Astrocyte (in vitro differentiated cells and primary cell): ENCODE results near the gene APOM. TPM values are rescaled to one million over a fixed set of nuclear protein-coding genes. Genes with fewer than 3 reads are reported as not detected.

Experiments
- DNase-seq: peaks from one replicate; pipeline ENCODE4 v3.0.0-alpha.2; 2010; ENCODE audit warnings: low read depth
- FAIRE-seq: peaks from 2 replicates; lab custom pipeline; 2011; peaks lifted over from hg19 to GRCh38; lab: Jason Lieb, UNC
- H2AFZ ChIP-seq: 2 replicates; pipeline ENCODE4 v1.6.0; 2012; ENCODE audit warnings: low read depth, low read length, inconsistent platforms
- H3K27ac ChIP-seq: 2 replicates; pipeline ENCODE4 v1.5.1; 2011; ENCODE audit warnings: low read depth, low read length, inconsistent platforms
- H3K27me3 ChIP-seq: 2 replicates; pipeline ENCODE4 v1.6.0; 2011; ENCODE audit warnings: low read length, inconsistent platforms; ENCODE audit not compliant: insufficient read depth
- H3K36me3 ChIP-seq: 2 replicates; pipeline ENCODE4 v1.5.1; 2011; ENCODE audit warnings: low read length, inconsistent platforms; ENCODE audit not compliant: insufficient read depth
- H3K4me1 ChIP-seq: 2 replicates; pipeline ENCODE4 v1.5.1; 2011; ENCODE audit warnings: low read length, inconsistent platforms; ENCODE audit not compliant: insufficient read depth
- H3K4me2 ChIP-seq: 2 replicates; pipeline ENCODE4 v1.6.0; 2012; ENCODE audit warnings: low read length, inconsistent platforms
- H3K4me3 ChIP-seq: 2 replicates; pipeline ENCODE4 v1.5.1; 2011; ENCODE audit warnings: low read depth, mild to moderate bottlenecking, low read length, inconsistent platforms; ENCODE audit not compliant: insufficient read depth
- H3K79me2 ChIP-seq: 2 replicates; pipeline ENCODE4 v1.6.0; 2012; ENCODE audit warnings: mild to moderate bottlenecking, low read length, inconsistent platforms; ENCODE audit not compliant: insufficient read depth
- H3K9ac ChIP-seq: 2 replicates; pipeline ENCODE4 v1.6.0; 2012; ENCODE audit warnings: mild to moderate bottlenecking, low read length, inconsistent platforms
- H3K9me3 ChIP-seq: 2 replicates; pipeline ENCODE4 v1.5.1; 2012; ENCODE audit warnings: low read depth, mild to moderate bottlenecking, low read length, inconsistent platforms; ENCODE audit not compliant: insufficient read depth
- H4K20me1 ChIP-seq: 2 replicates; pipeline ENCODE4 v1.6.0; 2012; ENCODE audit warnings: low read length, inconsistent platforms; ENCODE audit not compliant: insufficient read depth
- H3K27ac Mint-ChIP-seq: one replicate; pipeline ENCODE4 v1.8.0; 2021; ENCODE audit warnings: mild to moderate bottlenecking, mixed read lengths; ENCODE audit not compliant: unreplicated experiment
- H3K27me3 Mint-ChIP-seq: one replicate; pipeline ENCODE4 v1.8.0; 2021; ENCODE audit warnings: low read depth, mixed read lengths; ENCODE audit not compliant: unreplicated experiment
- H3K36me3 Mint-ChIP-seq: one replicate; pipeline ENCODE4 v1.8.0; 2021; ENCODE audit warnings: low read depth, mixed read lengths; ENCODE audit not compliant: unreplicated experiment
- H3K4me1 Mint-ChIP-seq: one replicate; pipeline ENCODE4 v1.8.0; 2021; ENCODE audit warnings: low read depth, mixed read lengths; ENCODE audit not compliant: unreplicated experiment
- H3K4me3 Mint-ChIP-seq: one replicate; pipeline ENCODE4 v1.8.0; 2021; ENCODE audit warnings: mild to moderate bottlenecking, moderate library complexity, mixed read lengths; ENCODE audit not compliant: unreplicated experiment
- H3K9me3 Mint-ChIP-seq: one replicate; pipeline ENCODE4 v1.8.0; 2021; ENCODE audit warnings: mild to moderate bottlenecking, mixed read lengths; ENCODE audit not compliant: unreplicated experiment
- EZH2 ChIP-seq: IDR thresholded peaks from 2 replicates; pipeline ENCODE4 v1.6.1; 2012; ENCODE audit warnings: mild to moderate bottlenecking, low read length, inconsistent platforms; ENCODE audit not compliant: insufficient read depth
- total RNA-seq: library from RNA; stranded (reverse); gene quantifications from 2 replicates; pipeline ENCODE4 v1.2.1, GENCODE V29; 2021
- TF ChIP-seq, protein P1 (sequence below): IDR thresholded peaks from 2 replicates; pipeline ENCODE4 v1.5.1; 2011; ENCODE audit warnings: low read depth, mild to moderate bottlenecking, inconsistent platforms, low read length, moderate library complexity; ENCODE audit not compliant: insufficient read depth

The APOM gene
- total RNA-seq, 1 donor from 2014 or later: 0.89 TPM

DNA sequence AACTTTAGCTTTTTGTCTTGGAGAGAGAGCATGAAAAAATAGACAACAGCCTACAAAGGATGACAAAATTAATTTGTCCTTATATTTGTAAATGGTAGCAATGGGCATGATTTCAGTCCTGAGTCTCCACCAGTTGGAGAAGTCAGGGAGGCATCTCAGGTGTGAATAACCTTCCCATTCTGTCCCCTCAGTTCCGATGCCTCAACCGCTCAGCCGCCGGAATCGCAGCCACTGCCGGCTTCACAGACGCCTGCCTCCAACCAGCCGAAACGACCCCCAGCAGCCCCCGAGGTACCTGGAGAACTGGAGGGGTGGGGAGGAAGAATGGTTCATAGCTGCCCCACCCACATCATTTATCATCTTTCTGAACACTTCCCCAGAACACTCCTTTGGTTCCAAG, 31.6 kb upstream of the APOM start:
- no peak overlapping the region for H3K4me2 ChIP-seq
- H4K20me1 ChIP-seq: peaks cover 78% of the 10 kb centered on the region
- H3K79me2 ChIP-seq: peaks cover 84% of the 10 kb centered on the region

DNA sequence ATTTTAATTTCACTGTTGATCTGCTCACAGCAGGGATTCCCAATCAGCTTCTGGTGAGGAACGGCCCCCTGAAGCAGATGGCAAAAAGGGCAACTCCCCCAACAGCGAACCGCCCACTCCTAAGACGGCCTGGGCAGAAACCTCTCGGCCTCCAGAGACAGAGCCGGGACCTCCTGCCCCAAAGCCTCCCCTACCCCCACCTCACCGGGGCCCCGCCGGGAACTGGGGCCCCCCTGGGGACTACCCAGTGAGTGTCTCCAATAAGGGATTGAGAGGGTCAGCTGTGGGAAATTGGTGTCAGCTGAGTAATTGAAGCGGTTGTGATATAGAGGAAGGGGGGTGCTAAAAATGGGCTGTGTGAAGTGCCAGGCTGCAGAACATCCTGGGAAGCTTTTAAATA, 28.7 kb upstream of the APOM start:
- no peak for DNase-seq
- Histone ChIP-seq H3K4me3 (no peak overlapping the region), H3K9ac (peak overlapping the region; percentile 30), H4K20me1 (peaks cover 95% of the 10 kb centered on the region), H3K4me1 (peaks cover 11% of the 10 kb centered on the region), H3K4me2 (no peak overlapping the region), H3K27ac (no peak overlapping the region), H3K36me3 (peaks cover 59% of the 10 kb centered on the region), H2AFZ (no peak overlapping the region), H3K9me3 (no peaks in the 10 kb centered on the region), H3K27me3 (no peaks in the 10 kb centered on the region), H3K79me2 (peaks cover 93% of the 10 kb centered on the region)
- Mint-ChIP-seq H3K4me1 (peaks cover 9% of the 10 kb centered on the region), H3K4me3 (no peak overlapping the region), H3K9me3 (no peaks in the 10 kb centered on the region), H3K36me3 (peaks cover 47% of the 10 kb centered on the region), H3K27ac (no peak overlapping the region), H3K27me3 (no peaks in the 10 kb centered on the region)
- TF ChIP-seq, protein P1, sequence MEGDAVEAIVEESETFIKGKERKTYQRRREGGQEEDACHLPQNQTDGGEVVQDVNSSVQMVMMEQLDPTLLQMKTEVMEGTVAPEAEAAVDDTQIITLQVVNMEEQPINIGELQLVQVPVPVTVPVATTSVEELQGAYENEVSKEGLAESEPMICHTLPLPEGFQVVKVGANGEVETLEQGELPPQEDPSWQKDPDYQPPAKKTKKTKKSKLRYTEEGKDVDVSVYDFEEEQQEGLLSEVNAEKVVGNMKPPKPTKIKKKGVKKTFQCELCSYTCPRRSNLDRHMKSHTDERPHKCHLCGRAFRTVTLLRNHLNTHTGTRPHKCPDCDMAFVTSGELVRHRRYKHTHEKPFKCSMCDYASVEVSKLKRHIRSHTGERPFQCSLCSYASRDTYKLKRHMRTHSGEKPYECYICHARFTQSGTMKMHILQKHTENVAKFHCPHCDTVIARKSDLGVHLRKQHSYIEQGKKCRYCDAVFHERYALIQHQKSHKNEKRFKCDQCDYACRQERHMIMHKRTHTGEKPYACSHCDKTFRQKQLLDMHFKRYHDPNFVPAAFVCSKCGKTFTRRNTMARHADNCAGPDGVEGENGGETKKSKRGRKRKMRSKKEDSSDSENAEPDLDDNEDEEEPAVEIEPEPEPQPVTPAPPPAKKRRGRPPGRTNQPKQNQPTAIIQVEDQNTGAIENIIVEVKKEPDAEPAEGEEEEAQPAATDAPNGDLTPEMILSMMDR: no peak
- TF ChIP-seq EZH2: no peak
- FAIRE-seq: no peak

More for the DNA sequence above, 31.6 kb upstream of the APOM start:
- Histone ChIP-seq H3K36me3 (peaks cover 50% of the 10 kb centered on the region), H3K9me3 (no peaks in the 10 kb centered on the region), H3K27ac (no peak overlapping the region), H2AFZ (no peak overlapping the region), H3K4me1 (peaks cover 12% of the 10 kb centered on the region), H3K4me3 (no peak overlapping the region), H3K9ac (no peak overlapping the region), H3K27me3 (no peaks in the 10 kb centered on the region)
- DNase-seq (no peak), FAIRE-seq (no peak)
- peaks cover 9% of the 10 kb centered on the region for H3K4me1 Mint-ChIP-seq
- H3K27me3 Mint-ChIP-seq: no peaks in the 10 kb centered on the region
- no peak for TF ChIP-seq EZH2
- TF ChIP-seq, protein P1: no peak
- peak overlapping the region; percentile 45 for H3K4me3 Mint-ChIP-seq
- H3K36me3 Mint-ChIP-seq: peaks cover 38% of the 10 kb centered on the region
- H3K27ac Mint-ChIP-seq: no peak overlapping the region
- no peaks in the 10 kb centered on the region for H3K9me3 Mint-ChIP-seq

DNA sequence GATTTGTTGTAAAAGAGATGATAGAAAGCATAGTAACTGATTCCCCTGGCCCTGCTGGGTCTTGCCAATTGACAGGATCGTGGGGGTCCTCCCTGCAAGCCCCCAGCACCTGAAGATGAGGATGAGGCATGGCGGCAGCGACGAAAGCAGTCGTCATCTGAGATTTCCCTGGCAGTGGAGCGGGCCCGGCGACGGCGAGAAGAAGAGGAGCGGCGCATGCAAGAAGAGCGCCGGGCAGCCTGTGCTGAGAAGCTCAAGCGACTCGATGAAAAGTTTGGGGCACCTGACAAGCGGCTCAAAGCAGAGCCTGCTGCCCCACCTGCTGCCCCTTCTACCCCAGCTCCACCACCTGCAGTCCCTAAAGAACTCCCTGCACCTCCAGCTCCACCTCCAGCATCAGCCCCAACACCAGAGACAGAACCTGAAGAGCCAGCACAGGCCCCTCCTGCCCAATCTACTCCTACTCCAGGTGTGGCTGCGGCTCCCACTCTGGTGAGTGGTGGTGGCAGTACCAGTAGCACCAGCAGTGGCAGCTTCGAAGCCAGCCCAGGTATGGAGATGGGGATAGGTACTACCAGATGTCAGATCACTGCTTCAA, 27.9 kb upstream of the APOM start:
- H3K27ac Mint-ChIP-seq: no peak overlapping the region
- Histone ChIP-seq H3K4me3 (no peak overlapping the region), H3K79me2 (peaks cover 93% of the 10 kb centered on the region), H3K27ac (no peak overlapping the region), H3K4me1 (peaks cover 3% of the 10 kb centered on the region), H3K27me3 (no peaks in the 10 kb centered on the region), H2AFZ (no peak overlapping the region), H3K36me3 (peaks cover 58% of the 10 kb centered on the region), H3K4me2 (no peak overlapping the region), H3K9me3 (no peaks in the 10 kb centered on the region), H4K20me1 (peaks cover 95% of the 10 kb centered on the region), H3K9ac (no peak overlapping the region)
- H3K27me3 Mint-ChIP-seq: no peaks in the 10 kb centered on the region
- TF ChIP-seq, protein P1: no peak
- no peak for TF ChIP-seq EZH2
- FAIRE-seq (no peak), DNase-seq (no peak)
- H3K4me3 Mint-ChIP-seq: peak overlapping the region; percentile 18
- no peaks in the 10 kb centered on the region for H3K9me3 Mint-ChIP-seq
- H3K4me1 Mint-ChIP-seq: peaks cover 3% of the 10 kb centered on the region
- peaks cover 41% of the 10 kb centered on the region for H3K36me3 Mint-ChIP-seq
